ENCODE results near the gene SLC32A1. TPM values are rescaled to one million over a fixed set of nuclear protein-coding genes. Genes with fewer than 3 reads are reported as not detected.

The SLC32A1 gene
- total and polyA plus RNA-seq, 2 of the 4 experiments (the other 2 are of a cell fraction), result not detected

GRCh38 chr20:38752029-38752428 is 27.7 kb downstream of the SLC32A1 start:
- Histone ChIP-seq H4K8ac (ENCODE audit: low read depth in 2 of 2, low read length in 2 of 2) (no peak overlapping the region), H3K27ac (ENCODE audit: insufficient read depth, low read length) (no peak overlapping the region), H2AFZ (replicated peaks; ENCODE audit: low read length, poor library complexity) (no peak overlapping the region), H3K18ac (ENCODE audit: low read depth, low read length) (no peak overlapping the region), H4K5ac (ENCODE audit: low read depth, low read length) (no peak overlapping the region), H2AK5ac (ENCODE audit: low read depth, low read length) (no peak overlapping the region), H2BK20ac (ENCODE audit: low read depth, low read length) (no peak overlapping the region), H4K20me1 (ENCODE audit: insufficient read depth, low read length) (no peaks in the 10 kb centered on the region; the same call in 1 of the 2 replicates), H3K23ac (ENCODE audit: low read depth, low read length) (no peak overlapping the region), H3K4me2 (ENCODE audit: low read depth, low read length) (no peak overlapping the region), H3K9me3 (ENCODE audit: control insufficient read depth, insufficient read depth, low read length) (no peaks in the 10 kb centered on the region), H3K9me1 (ENCODE audit: insufficient read depth, low read length) (peaks cover 3% of the 10 kb centered on the region; the same call in 1 of the 2 replicates), H3K36me3 (ENCODE audit: control insufficient read depth, insufficient read depth, low read length) (peaks cover 10% of the 10 kb centered on the region), H3K79me1 (ENCODE audit: low read depth in 1 of 2, low read length in 2 of 2) (peaks cover 15 to 18% of the 10 kb centered on the region in 2 experiments; a peak in 3 of 4 replicates), H4K91ac (ENCODE audit: insufficient read depth, low read depth, low read length) (no peak overlapping the region), H3K14ac (replicated peaks; ENCODE audit: low read depth, low read length) (no peak overlapping the region), H3K27me3 (ENCODE audit: control insufficient read depth, insufficient read depth, low read length) (no peaks in the 10 kb centered on the region), H2BK120ac (ENCODE audit: low read depth, low read length) (no peak overlapping the region), H3K56ac (ENCODE audit: extremely low read depth, insufficient read depth, low read length) (no peak overlapping the region), H3K9ac (ENCODE audit: low read depth, low read length) (no peak overlapping the region), H3K4me1 (ENCODE audit: control insufficient read depth, insufficient read depth, low read length) (peaks cover 5% of the 10 kb centered on the region; the same call in 1 of the 2 replicates), H3K4me3 (ENCODE audit: insufficient read depth, low read depth, low read length) (no peak overlapping the region), H3K4ac (ENCODE audit: low read depth, low read length) (no peak overlapping the region), H2BK15ac (ENCODE audit: low read depth, low read length) (no peak overlapping the region), H2BK5ac (ENCODE audit: low read depth, low read length, poor library complexity, severe bottlenecking) (no peak overlapping the region), H2AK9ac (replicated peaks; ENCODE audit: low read depth, low read length, poor library complexity) (no peak overlapping the region)
- no TSS peak for BruUV-seq (replicated peaks)
- intact Hi-C loops (cut with micrococcal nuclease) (loop anchor here (5.0 kb wide), 1 partner anchor 120 kb away; no protein-coding TSS in a partner anchor), in situ Hi-C loops (cut with MboI; ENCODE audit: low sequenced_read_pairs) (loop anchor here (5.0 to 25.0 kb wide), 2 partner anchors 105 to 285 kb away; no protein-coding TSS in a partner anchor), dilution Hi-C loops (cut with HindIII; ENCODE audit: low sequenced_read_pairs, unreplicated experiment) (no loop called here)
- TF ChIP-seq CEBPB (IDR thresholded peaks at IDR 0.05; ENCODE audit: low read depth, low read length), result no peak
- TF ChIP-seq ELK1 (IDR thresholded peaks at IDR 0.05; ENCODE audit: borderline replicate concordance, low read depth, low read length), result no peak
- no peak for TF ChIP-seq MXI1 (IDR thresholded peaks at IDR 0.05; ENCODE audit: borderline replicate concordance, low read depth, low read length)
- TF ChIP-seq CTCF (conservative IDR thresholded peaks at IDR 0.05; ENCODE audit: low read depth, low read length), result no peak
- no peak for TF ChIP-seq NFE2L2 (IDR thresholded peaks at IDR 0.05; ENCODE audit: low read depth, low read length)
- TF ChIP-seq SMC3 (IDR thresholded peaks at IDR 0.05; ENCODE audit: low read depth, low read length), result no peak
- no peak for TF ChIP-seq RAD21 (IDR thresholded peaks at IDR 0.05; ENCODE audit: low read length)
- ChIA-PET CTCF (interaction anchor here (1.0 kb wide), 1 partner anchor 141 kb away, joined by 3 read pairs; no protein-coding TSS in a partner anchor), POLR2A (ENCODE audit: unreplicated experiment) (no interaction called here)
- DNase-seq, result no peak
- WGBS, 2 experiments (ENCODE audit: extremely low coverage in 2 of 2, insufficient read length in 1 of 2), result 100% methylated on average over 1 of the region's 4 CpGs; no CpG with 5 or more reads in 1 of the 2 experiments
- ATAC-seq (ENCODE audit: low read depth), result no peak

Data from IMR-90 (cell line).